HCT116 (cell line): ENCODE data around the gene PWP2. TPM values are rescaled to one million over a fixed set of nuclear protein-coding genes. Genes with fewer than 3 reads are reported as not detected.

Experiments used
- ATAC-seq: fragments of 200-7000 bp; cut with Tn5 transposase; 2 replicates; pipeline ENCODE4 v1.9.1; 2020; ENCODE audit warnings: mild to moderate bottlenecking, moderate library complexity
- BruUV-seq: library from RNA; stranded (reverse); fragments of 400-500 nt; replicated peaks from 2 replicates; lab custom pipeline; 2021; lab: Mats Ljungman, UMichigan
- CTCF ChIA-PET: fragments of 300-600 bp; sonication (Branson Sonifier 250); formaldehyde crosslinking; loops from one replicate; lab custom pipeline; 2021; ENCODE audit warnings: antibody characterized with exemption; lab: Charles Lee
- POLR2A ChIA-PET: fragments of 300-600, 350-600 bp; sonication (Branson Sonifier 250); formaldehyde crosslinking; loops from one replicate; lab custom pipeline; 2021; ENCODE audit warnings: antibody characterized with exemption; lab: Charles Lee
- RAD21 ChIA-PET, 2 experiments: fragments of 300-600 bp; sonication (Branson Sonifier 250); formaldehyde crosslinking; loops; one replicate each; lab custom pipeline; 2023; ENCODE audit warnings: low total read pairs in 2 of 2; ENCODE audit not compliant: uncharacterized antibody in 2 of 2, unreplicated experiment in 2 of 2, low non-redundant PET in 1 of 2; lab: Charles Lee
- DNase-seq: peaks from one replicate; pipeline ENCODE4 v3.0.0-alpha.2; 2010; ENCODE audit warnings: low read depth, low spot score
- H2AFZ ChIP-seq: fragments of 200-600 bp; shearing (Covaris generic), sonication (generic); 2 replicates; pipeline ENCODE4 v1.6.1; 2017; ENCODE audit warnings: low read depth, mixed run types, mixed read lengths, antibody characterized with exemption, low read length; ENCODE audit not compliant: poor library complexity, severe bottlenecking
- H3K27ac ChIP-seq: 2 replicates; pipeline ENCODE4 v1.5.1; 2012; ENCODE audit warnings: low read depth, low read length
- H3K27me3 ChIP-seq: fragments of 200-600 bp; sonication (generic); 2 replicates; pipeline ENCODE4 v1.6.1; 2016; ENCODE audit warnings: mixed run types, low read length, mixed read lengths; ENCODE audit not compliant: insufficient read depth
- H3K36me3 ChIP-seq, 2 experiments: fragments of 200-500 bp in 1 of 2; fragments of 200-600 bp in 1 of 2; sonication (Bioruptor generic) in 1 of 2; sonication (generic) in 1 of 2; 2 replicates each; pipeline versions ENCODE4 v1.5.1 to v1.6.1; 2014 to 2016; ENCODE audit warnings: low read length in 2 of 2, inconsistent platforms in 1 of 2, mixed read lengths in 1 of 2, mixed run types in 1 of 2; ENCODE audit not compliant: insufficient read depth in 2 of 2, control insufficient read depth in 1 of 2
- H3K4me1 ChIP-seq, 2 experiments: fragments of 200-600 bp in 1 of 2; sonication (generic) in 1 of 2; 2 replicates each; pipeline versions ENCODE4 v1.5.1 to v1.6.1; 2012 to 2017; ENCODE audit warnings: low read length in 2 of 2, inconsistent platforms in 1 of 2, mild to moderate bottlenecking in 1 of 2, mixed read lengths in 1 of 2, mixed run types in 1 of 2, moderate library complexity in 1 of 2; ENCODE audit not compliant: insufficient read depth in 2 of 2, control insufficient read depth in 1 of 2
- H3K4me2 ChIP-seq: fragments of 200-600 bp; sonication (generic); 2 replicates; pipeline ENCODE4 v1.6.1; 2017; ENCODE audit warnings: mixed run types, low read length, mixed read lengths
- H3K4me3 ChIP-seq, 2 experiments: fragments of 200-600 bp in 1 of 2; sonication (generic) in 1 of 2; replicated peaks in 1 of 2; 2 replicates each; pipeline ENCODE4 v1.5.1; 2011 to 2016; ENCODE audit warnings: low read length in 2 of 2, control low read depth in 1 of 2, low read depth in 1 of 2, mild to moderate bottlenecking in 1 of 2, mixed read lengths in 1 of 2, mixed run types in 1 of 2
- H3K79me2 ChIP-seq: fragments of 200-600 bp; sonication (generic); 2 replicates; pipeline ENCODE4 v1.6.1; 2017; ENCODE audit warnings: mild to moderate bottlenecking, mixed run types, low read length, moderate library complexity, mixed read lengths; ENCODE audit not compliant: insufficient read depth
- H3K9ac ChIP-seq: fragments of 200-600 bp; sonication (generic); 2 replicates; pipeline ENCODE4 v1.6.1; 2016; ENCODE audit warnings: low read length, mixed read lengths
- H3K9me2 ChIP-seq: fragments of 200-600 bp; sonication (generic), shearing (Covaris generic); 2 replicates; pipeline ENCODE4 v1.6.1; 2017; ENCODE audit warnings: mixed run types, mild to moderate bottlenecking, moderate library complexity; ENCODE audit not compliant: insufficient read depth
- H3K9me3 ChIP-seq, 2 experiments: fragments of 200-500 bp in 1 of 2; fragments of 200-600 bp in 1 of 2; sonication (Bioruptor generic) in 1 of 2; sonication (generic) in 1 of 2; 2 replicates each; pipeline ENCODE4 v1.6.1; 2014 to 2017; ENCODE audit warnings: low read length in 2 of 2, mixed read lengths in 2 of 2, inconsistent platforms in 1 of 2, low read depth in 1 of 2, mild to moderate bottlenecking in 1 of 2, mixed run types in 1 of 2, moderate library complexity in 1 of 2; ENCODE audit not compliant: control insufficient read depth in 1 of 2, insufficient read depth in 1 of 2
- H4K20me1 ChIP-seq: fragments of 200-600 bp; sonication (generic), shearing (Covaris generic); 2 replicates; pipeline ENCODE4 v1.6.1; 2017; ENCODE audit warnings: mixed run types, mild to moderate bottlenecking, moderate library complexity; ENCODE audit not compliant: insufficient read depth
- CBX3 ChIP-seq: IDR thresholded peaks from 2 replicates; pipeline ENCODE4 v1.6.1; 2012; ENCODE audit warnings: low read depth
- EGR1 ChIP-seq: IDR thresholded peaks from 2 replicates; pipeline ENCODE4 v1.6.1; 2012; ENCODE audit warnings: low read depth
- JUND ChIP-seq: IDR thresholded peaks from 2 replicates; pipeline ENCODE4 v1.6.1; 2012
- SP1 ChIP-seq: IDR thresholded peaks from 2 replicates; pipeline ENCODE4 v1.6.1; 2012; ENCODE audit warnings: low read depth
- YY1 ChIP-seq: IDR thresholded peaks from 2 replicates; pipeline ENCODE4 v1.6.1; 2011; ENCODE audit warnings: low read length, low read depth, moderate library complexity, mild to moderate bottlenecking; ENCODE audit not compliant: insufficient replicate concordance; ENCODE audit errors: extremely low read depth
- ZBTB33 ChIP-seq: IDR thresholded peaks from 2 replicates; pipeline ENCODE4 v1.6.1; 2011; ENCODE audit warnings: mild to moderate bottlenecking, low read length, moderate library complexity; ENCODE audit not compliant: insufficient replicate concordance; ENCODE audit errors: extremely low read depth
- intact Hi-C: fragments of 100-400 bp; cut with micrococcal nuclease; formaldehyde crosslinking; loops from 2 replicates; pipeline ENCODE4 v1.10.0; 2022
- total RNA-seq: library from RNA; stranded (reverse); gene quantifications from one replicate; pipeline ENCODE4 v1.2.1, GENCODE V29; 2021; ENCODE audit not compliant: unreplicated experiment

PWP2 gene
- total RNA-seq, 1 experiment from 2014 or later, result 43.1 TPM

DNA sequence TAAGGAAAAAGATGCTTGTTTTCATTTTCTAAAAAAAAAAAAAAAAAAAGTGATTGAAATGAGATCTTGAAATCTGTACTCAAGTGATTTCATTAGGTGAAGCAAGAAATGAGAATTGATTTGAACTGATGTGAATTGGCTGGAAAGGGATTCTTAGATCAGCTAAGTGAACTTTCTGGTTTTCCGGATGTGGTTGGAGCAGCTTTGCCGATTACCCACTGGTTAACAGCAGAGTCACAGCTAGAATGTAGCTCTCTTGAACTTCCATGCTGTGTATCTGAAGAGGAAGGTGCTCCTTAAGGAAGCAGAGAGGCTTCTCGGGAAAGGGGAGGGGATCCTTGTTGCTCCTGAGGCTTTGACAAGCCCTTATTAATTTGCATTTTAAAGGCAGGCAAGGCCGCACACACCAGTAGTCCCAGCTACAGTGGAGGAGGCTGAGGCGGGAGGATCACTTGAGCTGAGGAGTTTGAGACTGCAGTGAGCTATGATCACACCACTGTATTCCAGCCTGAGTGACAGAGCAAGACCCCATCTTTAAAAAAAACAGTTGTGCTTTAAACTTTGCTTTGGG lies 28.7 kb upstream of the PWP2 start:
- no peaks in the 10 kb centered on the region for H3K79me2 ChIP-seq
- H3K9me2 ChIP-seq, result no peaks in the 10 kb centered on the region
- H3K4me2 ChIP-seq, result no peak overlapping the region
- H3K27me3 ChIP-seq, result no peaks in the 10 kb centered on the region
- TF ChIP-seq ZBTB33 (no peak), SP1 (no peak), JUND (no peak), YY1 (no peak)
- TF ChIP-seq, all 23 proteins: peak for 0
- H3K4me1 ChIP-seq, result no peaks in the 10 kb centered on the region
- ChIA-PET CTCF (no interaction called here), POLR2A (no interaction called here), RAD21 (no interaction called here)
- BruUV-seq, result no TSS peak
- no peak overlapping the region for H2AFZ ChIP-seq
- no peaks in the 10 kb centered on the region for H4K20me1 ChIP-seq
- no peak for DNase-seq
- H3K27ac ChIP-seq, result no peak overlapping the region
- H3K9me3 ChIP-seq, result no peaks in the 10 kb centered on the region
- no peak overlapping the region for H3K4me3 ChIP-seq
- intact Hi-C loops, result no loop called here
- no peak for ATAC-seq
- H3K36me3 ChIP-seq, result peaks cover 25 to 41% of the 10 kb centered on the region in 2 experiments; a peak in 3 of 4 replicates
- H3K9ac ChIP-seq, result no peak overlapping the region

DNA sequence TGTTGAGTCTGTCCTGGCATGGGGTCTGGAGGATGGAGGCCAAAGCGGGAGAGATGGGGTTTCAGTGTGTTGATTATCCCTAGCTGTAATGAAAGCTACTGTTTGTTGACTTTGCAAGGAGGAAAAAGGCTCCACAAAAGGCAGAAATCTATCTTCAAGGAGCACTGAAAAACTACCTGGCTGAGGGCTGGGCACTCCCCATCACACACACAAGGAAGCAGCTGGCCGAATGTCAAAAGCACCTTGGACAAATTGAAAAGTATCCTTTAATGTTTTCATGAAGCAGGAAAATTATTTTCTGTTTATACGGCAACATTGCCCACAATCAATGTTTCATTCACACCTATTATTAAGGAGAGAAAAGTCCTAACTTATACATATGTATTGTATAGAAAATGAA lies 27.8 kb upstream of the PWP2 start:
- DNase-seq (no peak), ATAC-seq (no peak)
- no peaks in the 10 kb centered on the region for H3K4me1 ChIP-seq
- intact Hi-C loops, result no loop called here
- ChIA-PET CTCF (no interaction called here), POLR2A (no interaction called here), RAD21 (no interaction called here)
- no peaks in the 10 kb centered on the region for H3K9me3 ChIP-seq
- no peak overlapping the region for H3K4me3 ChIP-seq
- no peaks in the 10 kb centered on the region for H4K20me1 ChIP-seq
- no peak overlapping the region for H3K27ac ChIP-seq
- no peaks in the 10 kb centered on the region; the same call in 1 of the 2 replicates for H3K79me2 ChIP-seq
- H3K27me3 ChIP-seq, result no peaks in the 10 kb centered on the region
- TF ChIP-seq CBX3 (no peak), EGR1 (no peak)
- TF ChIP-seq, all 23 proteins: peak for 0
- peaks cover 32 to 42% of the 10 kb centered on the region in 2 experiments; a peak in 3 of 4 replicates for H3K36me3 ChIP-seq
- no TSS peak for BruUV-seq
- H3K9me2 ChIP-seq, result no peaks in the 10 kb centered on the region
- H3K4me2 ChIP-seq, result no peak overlapping the region
- H3K9ac ChIP-seq, result no peak overlapping the region
- H2AFZ ChIP-seq, result no peak overlapping the region
